Endothelial cell of umbilical vein (primary cell): ENCODE data around the gene ECM2. TPM values are rescaled to one million over a fixed set of nuclear protein-coding genes. Genes with fewer than 3 reads are reported as not detected.

Source experiments
- BruUV-seq: library from RNA; stranded (reverse); fragments of 400-500 nt; replicated peaks from 2 replicates; lab custom pipeline; 2021; lab: Mats Ljungman, UMichigan
- CTCF ChIA-PET: fragments of 300-600, 350-600 bp; sonication (Branson Sonifier 250); formaldehyde crosslinking; loops from one replicate; lab custom pipeline; 2021; ENCODE audit warnings: antibody characterized with exemption, inconsistent platforms; lab: Charles Lee
- POLR2A ChIA-PET: fragments of 300-600, 350-600 bp; sonication (Branson Sonifier 250); formaldehyde crosslinking; loops from one replicate; lab custom pipeline; 2021; ENCODE audit warnings: antibody characterized with exemption, inconsistent platforms; lab: Charles Lee
- DNase-seq: peaks from one replicate; pipeline ENCODE4 v3.0.0-alpha.2; 2011; ENCODE audit warnings: low read depth, low spot score
- FAIRE-seq: peaks from 2 replicates; lab custom pipeline; 2011; peaks lifted over from hg19 to GRCh38; lab: Jason Lieb, UNC
- H2AFZ ChIP-seq: 2 replicates; pipeline ENCODE4 v1.6.0; 2012; ENCODE audit warnings: low read depth, low read length, control low read depth, inconsistent platforms
- H3K27ac ChIP-seq: 2 replicates; pipeline ENCODE4 v1.5.1; 2011; ENCODE audit warnings: low read depth, mild to moderate bottlenecking, control low read depth, low read length, moderate library complexity; ENCODE audit not compliant: insufficient read depth
- H3K27me3 ChIP-seq, 2 experiments: 2 replicates each; pipeline versions ENCODE4 v1.6.0 to v1.6.1; 2011; ENCODE audit warnings: low read length in 2 of 2, mixed read lengths in 1 of 2; ENCODE audit not compliant: control insufficient read depth in 2 of 2, insufficient read depth in 2 of 2
- H3K36me3 ChIP-seq, 2 experiments: 2 replicates in 1 of 2; 3 replicates in 1 of 2; pipeline ENCODE4 v1.5.1; 2011; ENCODE audit warnings: low read length in 2 of 2, mild to moderate bottlenecking in 1 of 2, moderate library complexity in 1 of 2; ENCODE audit not compliant: control insufficient read depth in 2 of 2, insufficient read depth in 2 of 2; ENCODE audit errors: extremely low read depth in 1 of 2
- H3K4me1 ChIP-seq: 3 replicates; pipeline ENCODE4 v1.5.1; 2011; ENCODE audit warnings: mild to moderate bottlenecking, low read length; ENCODE audit not compliant: control insufficient read depth, insufficient read depth; ENCODE audit errors: extremely low read depth
- H3K4me2 ChIP-seq: 2 replicates; pipeline ENCODE4 v1.6.1; 2011; ENCODE audit warnings: low read length, control low read depth, mixed read lengths; ENCODE audit not compliant: insufficient read depth
- H3K4me3 ChIP-seq, 3 experiments: fragments of 200-600 bp in 1 of 3; sonication (generic), shearing (Covaris generic) in 1 of 3; replicated peaks in 1 of 3; 2 replicates each; pipeline ENCODE4 v1.5.1; 2011 to 2016; ENCODE audit warnings: control low read depth in 3 of 3, low read length in 3 of 3, mild to moderate bottlenecking in 2 of 3, inconsistent platforms in 1 of 3, low read depth in 1 of 3, moderate library complexity in 1 of 3; ENCODE audit not compliant: insufficient read depth in 1 of 3
- H3K79me2 ChIP-seq: 2 replicates; pipeline ENCODE4 v1.6.0; 2012; ENCODE audit warnings: low read length, inconsistent platforms; ENCODE audit not compliant: control insufficient read depth, insufficient read depth
- H3K9ac ChIP-seq: replicated peaks from 2 replicates; pipeline ENCODE3; 2011; ENCODE audit warnings: low read length, control low read depth; ENCODE audit not compliant: insufficient read depth; ENCODE audit errors: extremely low read depth
- H3K9me1 ChIP-seq: replicated peaks from 3 replicates; pipeline ENCODE4 v1.6.0; 2011; ENCODE audit warnings: mild to moderate bottlenecking, low read length; ENCODE audit not compliant: control insufficient read depth, insufficient read depth; ENCODE audit errors: extremely low read depth
- H3K9me3 ChIP-seq: replicated peaks from 2 replicates; pipeline ENCODE4 v1.5.1; 2012; ENCODE audit warnings: low read length, inconsistent platforms; ENCODE audit not compliant: control insufficient read depth, insufficient read depth
- H4K20me1 ChIP-seq: replicated peaks from 2 replicates; pipeline ENCODE3; 2011; ENCODE audit warnings: mild to moderate bottlenecking, low read length; ENCODE audit not compliant: control insufficient read depth, insufficient read depth; ENCODE audit errors: extremely low read depth
- CTCF ChIP-seq, 2 donors: IDR thresholded peaks; 1 replicate in 1 of 2; 2 replicates in 1 of 2; pipeline ENCODE4 v1.5.1; 2011; ENCODE audit warnings: low read length in 2 of 2, mild to moderate bottlenecking in 2 of 2, moderate library complexity in 2 of 2, control low read depth in 1 of 2, inconsistent platforms in 1 of 2, low read depth in 1 of 2; ENCODE audit not compliant: insufficient read depth in 1 of 2; ENCODE audit errors: extremely low read depth in 1 of 2
- EZH2 ChIP-seq: IDR thresholded peaks from 2 replicates; pipeline ENCODE4 v1.6.1; 2012; ENCODE audit warnings: borderline replicate concordance, low read depth, mild to moderate bottlenecking, moderate library complexity, low read length, inconsistent platforms; ENCODE audit not compliant: severe bottlenecking
- FOS ChIP-seq: IDR thresholded peaks from 2 replicates; pipeline ENCODE4 v1.6.1; 2011; ENCODE audit warnings: mild to moderate bottlenecking, low read length, moderate library complexity, borderline replicate concordance; ENCODE audit not compliant: insufficient read depth
- GATA2 ChIP-seq: IDR thresholded peaks from 2 replicates; pipeline ENCODE4 v1.7.0; 2011; ENCODE audit warnings: low read depth, mild to moderate bottlenecking, moderate library complexity, mixed read lengths, low read length; ENCODE audit not compliant: insufficient read length, insufficient read depth
- JUN ChIP-seq: IDR thresholded peaks from 2 replicates; pipeline ENCODE4 v1.6.1; 2011; ENCODE audit warnings: borderline replicate concordance, low read depth; ENCODE audit not compliant: insufficient read length, insufficient read depth
- MAX ChIP-seq: IDR thresholded peaks from 2 replicates; pipeline ENCODE4 v1.6.1; 2011; ENCODE audit not compliant: insufficient read depth, insufficient read length
- MYC ChIP-seq: IDR thresholded peaks from one replicate; pipeline ENCODE4 v1.6.1; 2011; ENCODE audit warnings: mild to moderate bottlenecking, low read depth, low read length
- POLR2A ChIP-seq: IDR thresholded peaks from 2 replicates; pipeline ENCODE4 v1.6.1; 2012; ENCODE audit warnings: low read depth, mild to moderate bottlenecking, control low read depth, low read length
- POLR2AphosphoS5 ChIP-seq: IDR thresholded peaks from 2 replicates; pipeline ENCODE4 v1.6.1; 2012; ENCODE audit warnings: low read depth, mild to moderate bottlenecking, control low read depth, low read length, moderate library complexity; ENCODE audit not compliant: insufficient read depth
- dilution Hi-C: fragments of 300-500 bp; cut with MboI; formaldehyde crosslinking; loops from one replicate; pipeline ENCODE4 v1.15.0; 2019; ENCODE audit warnings: low sequenced_read_pairs; ENCODE audit not compliant: extremely low pct_ligation_motif_present
- intact Hi-C: fragments of 100-400 bp; cut with micrococcal nuclease; formaldehyde crosslinking; loops from one replicate; pipeline ENCODE4 v1.10.0; 2022
- polyA plus RNA-seq, 4 experiments: library from polyadenylated mRNA; depleted of rRNA in 3 of 4; stranded (reverse) in 3 of 4; unstranded in 1 of 4; fragments of >200 nt; gene quantifications; 2 replicates each; pipeline versions ENCODE4 v1.2.1 to v1.2.3, GENCODE V29; 2011 to 2012; ENCODE audit warnings: missing spikeins in 1 of 4
- total RNA-seq: library from RNA; stranded (reverse); gene quantifications from 2 replicates; pipeline ENCODE4 v1.2.3, GENCODE V29; 2021

The ECM2 gene
- total and polyA plus RNA-seq, 2 donors (not counting 3 experiments of a cell fraction or from before 2014, with no cell fraction given) = 0.03 TPM; not detected in 1

- Histone ChIP-seq H3K27ac (no peak overlapping the region), H4K20me1 (no peaks in the 10 kb centered on the region), H3K9ac (no peak overlapping the region), H3K9me3 (no peaks in the 10 kb centered on the region), H3K9me1 (no peaks in the 10 kb centered on the region), H3K4me3 (no peak overlapping the region), H3K79me2 (no peaks in the 10 kb centered on the region), H3K36me3 (no peaks in the 10 kb centered on the region), H3K4me1 (peaks cover 18% of the 10 kb centered on the region), H3K4me2 (no peak overlapping the region), H3K27me3 (no peaks in the 10 kb centered on the region), H2AFZ (no peak overlapping the region)
- ChIA-PET CTCF (no interaction called here), POLR2A (no interaction called here)
- FAIRE-seq (no peak), DNase-seq (no peak)
- intact Hi-C loops = no loop called here
- no peak for TF ChIP-seq CTCF (IDR thresholded peaks at IDR 0.05; ENCODE audit: extremely low read depth in 1 of 2, insufficient read depth in 1 of 2, low read depth in 1 of 2, low read length in 2 of 2)
- no peak for TF ChIP-seq POLR2AphosphoS5
- no peak for TF ChIP-seq GATA2
- no peak for TF ChIP-seq POLR2A
- dilution Hi-C loops = no loop called here
- BruUV-seq = no TSS peak
Measured at GRCh38 chr9:92478783-92479182, 57.0 kb downstream of the ECM2 start.

- H3K4me3 ChIP-seq = no peak overlapping the region
- H3K36me3 ChIP-seq = no peaks in the 10 kb centered on the region
- no peaks in the 10 kb centered on the region for H3K9me3 ChIP-seq
- no peak for TF ChIP-seq CTCF (IDR thresholded peaks at IDR 0.05; ENCODE audit: extremely low read depth in 1 of 2, insufficient read depth in 1 of 2, low read depth in 1 of 2, low read length in 2 of 2)
- no peak for TF ChIP-seq MAX
- TF ChIP-seq JUN = no peak
- no peak for TF ChIP-seq POLR2AphosphoS5
- no peak for TF ChIP-seq FOS
- no peak for TF ChIP-seq POLR2A
- no peak for TF ChIP-seq EZH2
- no peak for TF ChIP-seq GATA2
- no peak for TF ChIP-seq MYC
- H3K4me2 ChIP-seq = no peak overlapping the region
- ChIA-PET CTCF (no interaction called here), POLR2A (no interaction called here)
- H3K4me1 ChIP-seq = peaks cover 15% of the 10 kb centered on the region
- no TSS peak for BruUV-seq
- FAIRE-seq (no peak), DNase-seq (no peak)
- no peak overlapping the region for H3K9ac ChIP-seq
- no peaks in the 10 kb centered on the region for H3K9me1 ChIP-seq
- no peak overlapping the region for H2AFZ ChIP-seq
- intact Hi-C loops = no loop called here
- no peaks in the 10 kb centered on the region for H3K79me2 ChIP-seq
- dilution Hi-C loops = no loop called here
- no peaks in the 10 kb centered on the region for H3K27me3 ChIP-seq
- H3K27ac ChIP-seq = no peak overlapping the region
- no peaks in the 10 kb centered on the region for H4K20me1 ChIP-seq
Measured at GRCh38 chr9:92476962-92477361, 58.8 kb downstream of the ECM2 start.
